Measurements from ENCODE around the gene GRID2.

GRCh38 chr4:93756101-93756500 is 1452.3 kb downstream of the GRID2 start:
- TF ChIP-seq POLR2A (IDR thresholded peaks at IDR 0.05; ENCODE audit: low read depth, low read length) (no peak), SPI1 (IDR thresholded peaks at IDR 0.05; ENCODE audit: low read depth, low read length) (no peak), TAF1 (IDR thresholded peaks at IDR 0.05; ENCODE audit: low read depth, low read length) (no peak), POLR2AphosphoS5 (IDR thresholded peaks at IDR 0.05; ENCODE audit: low read depth, low read length) (no peak), POU2F2 (IDR thresholded peaks at IDR 0.05; ENCODE audit: low read depth, low read length) (no peak)

Measured in GM12891 (cell line).